GM23248 (cell line): ENCODE data around the gene PRKCSH. TPM values are rescaled to one million over a fixed set of nuclear protein-coding genes. Genes with fewer than 3 reads are reported as not detected.
A peak's percentile ranks its signal among the peaks of the same experiment; 100 is the strongest.

Source experiments
- DNase-seq: peaks from one replicate; pipeline ENCODE4 v3.0.0-alpha.2; 2015
- H2AFZ ChIP-seq: fragments of 200-600 bp; sonication (generic); 2 replicates; pipeline ENCODE4 v1.6.1; 2016; ENCODE audit warnings: antibody characterized with exemption
- H3F3A ChIP-seq: fragments of 200-600 bp; sonication (generic); 2 replicates; pipeline ENCODE4 v1.6.1; 2016; ENCODE audit warnings: mild to moderate bottlenecking, antibody characterized with exemption, mixed run types; ENCODE audit not compliant: insufficient read depth
- H3K27ac ChIP-seq: fragments of 200-600 bp; sonication (generic); 2 replicates; pipeline ENCODE4 v1.5.1; 2016; ENCODE audit warnings: mild to moderate bottlenecking
- H3K27me3 ChIP-seq: fragments of 200-600 bp; sonication (generic); replicated peaks from 2 replicates; pipeline ENCODE4 v1.6.1; 2016; ENCODE audit warnings: mild to moderate bottlenecking; ENCODE audit not compliant: insufficient read depth
- H3K36me3 ChIP-seq: fragments of 200-600 bp; sonication (generic); 2 replicates; pipeline ENCODE4 v1.6.1; 2016; ENCODE audit warnings: low read depth, mild to moderate bottlenecking
- H3K4me1 ChIP-seq: fragments of 200-600 bp; sonication (generic); 2 replicates; pipeline ENCODE4 v1.6.1; 2016; ENCODE audit warnings: mild to moderate bottlenecking; ENCODE audit not compliant: insufficient read depth
- H3K4me2 ChIP-seq: fragments of 200-600 bp; sonication (generic); one replicate; pipeline ENCODE4 v1.6.1; 2016; ENCODE audit warnings: mild to moderate bottlenecking; ENCODE audit not compliant: unreplicated experiment
- H3K4me3 ChIP-seq: fragments of 200-600 bp; sonication (generic); 2 replicates; pipeline ENCODE4 v1.5.1; 2016; ENCODE audit warnings: mild to moderate bottlenecking
- H3K79me2 ChIP-seq: fragments of 200-600 bp; sonication (generic); 2 replicates; pipeline ENCODE4 v1.6.1; 2016; ENCODE audit warnings: mild to moderate bottlenecking; ENCODE audit not compliant: insufficient read depth
- H3K9ac ChIP-seq: fragments of 200-600 bp; sonication (generic); 2 replicates; pipeline ENCODE4 v1.6.1; 2016; ENCODE audit warnings: mild to moderate bottlenecking
- H3K9me2 ChIP-seq: fragments of 200-600 bp; sonication (generic); 2 replicates; pipeline ENCODE4 v1.6.1; 2016; ENCODE audit warnings: mixed run types, mild to moderate bottlenecking, moderate library complexity; ENCODE audit not compliant: insufficient read depth
- H3K9me3 ChIP-seq: fragments of 200-600 bp; sonication (generic); one replicate; pipeline ENCODE4 v1.6.1; 2017; ENCODE audit warnings: low read depth
- H4K20me1 ChIP-seq: fragments of 200-600 bp; sonication (generic); 2 replicates; pipeline ENCODE4 v1.6.0; 2016; ENCODE audit not compliant: insufficient read depth
- EZH2 ChIP-seq: fragments of 200-600 bp; sonication (generic); IDR thresholded peaks from 2 replicates; pipeline ENCODE4 v1.6.1; 2018; ENCODE audit warnings: antibody characterized with exemption, mild to moderate bottlenecking; ENCODE audit not compliant: insufficient read depth, poor library complexity, severe bottlenecking
- EZH2phosphoT487 ChIP-seq: fragments of 200-600 bp; sonication (generic); IDR thresholded peaks from 2 replicates; pipeline ENCODE4 v1.6.1; 2018; ENCODE audit warnings: antibody characterized with exemption, moderate library complexity, mild to moderate bottlenecking, low read depth; ENCODE audit not compliant: insufficient read depth
- WGBS, 2 experiments: methylation state at CpG; one replicate each; pipeline ENCODE4 v1.1.6; 2015 to 2017; ENCODE audit warnings: low lambda C conversion rate in 2 of 2, low coverage in 1 of 2; ENCODE audit errors: missing lambda C conversion rate in 2 of 2; 5-methylcytosine and 5-hydroxymethylcytosine counted together
- in situ Hi-C: fragments of 300-500 bp; cut with MboI; formaldehyde crosslinking; loops from 2 replicates; pipeline ENCODE4 v1.15.0; 2020
- polyA plus RNA-seq: library from polyadenylated mRNA; unstranded; fragments of >200 nt; fragmentation: Nextera tagmentation; extraction: Ambion mirVana; gene quantifications from 2 replicates; pipeline ENCODE4 v1.2.1, GENCODE V29; 2016
- total RNA-seq: library from RNA; depleted of rRNA; stranded (reverse); fragments of >200 nt; shearing (Covaris generic); gene quantifications from 2 replicates; pipeline ENCODE4 v1.2.3, GENCODE V29; 2014

The PRKCSH gene
- total and polyA plus RNA-seq, 2 experiments from 2014 or later: 94.1 to 142 TPM

- TF ChIP-seq EZH2 (no peak), EZH2phosphoT487 (peak; percentile 78)
- H3F3A ChIP-seq: no peaks in the 10 kb centered on the region
- peaks cover 25% of the 10 kb centered on the region for H3K27me3 ChIP-seq
- DNase-seq: peak; percentile 89
- no peak overlapping the region for H3K27ac ChIP-seq
- H3K9ac ChIP-seq: peak overlapping the region; percentile 57
- no peaks in the 10 kb centered on the region for H3K9me2 ChIP-seq
- peak overlapping the region; percentile 65 for H2AFZ ChIP-seq
- no peaks in the 10 kb centered on the region for H3K4me1 ChIP-seq
- no peaks in the 10 kb centered on the region for H4K20me1 ChIP-seq
- H3K36me3 ChIP-seq: no peaks in the 10 kb centered on the region
- H3K4me3 ChIP-seq: peak overlapping the region; percentile 63
- H3K79me2 ChIP-seq: no peaks in the 10 kb centered on the region
- H3K4me2 ChIP-seq: peak overlapping the region; percentile 68
- 5 to 7% methylated on average over 43 to 50 of the region's 50 CpGs for WGBS, 2 experiments
- in situ Hi-C loops: no loop called here
- H3K9me3 ChIP-seq: no peaks in the 10 kb centered on the region
Observed at GRCh38 chr19:11481534-11482383, 46.3 kb downstream of the PRKCSH start.

GRCh38 chr19:11482384-11483050 lies 47.1 kb downstream of the PRKCSH start:
- H3K27ac ChIP-seq: no peak overlapping the region
- no peaks in the 10 kb centered on the region for H3F3A ChIP-seq
- peak overlapping the region; percentile 65 for H2AFZ ChIP-seq
- DNase-seq: peak; percentile 91
- no peaks in the 10 kb centered on the region for H3K4me1 ChIP-seq
- no peaks in the 10 kb centered on the region for H4K20me1 ChIP-seq
- in situ Hi-C loops: no loop called here
- no peaks in the 10 kb centered on the region for H3K9me2 ChIP-seq
- H3K4me3 ChIP-seq: peak overlapping the region; percentile 63
- H3K9me3 ChIP-seq: no peaks in the 10 kb centered on the region
- no peaks in the 10 kb centered on the region for H3K36me3 ChIP-seq
- peak overlapping the region; percentile 68 for H3K4me2 ChIP-seq
- 5 to 6% methylated on average over 35 to 41 of the region's 58 CpGs for WGBS, 2 experiments
- no peak for TF ChIP-seq EZH2
- no peak for TF ChIP-seq EZH2phosphoT487
- no peaks in the 10 kb centered on the region for H3K79me2 ChIP-seq
- peaks cover 25% of the 10 kb centered on the region for H3K27me3 ChIP-seq
- peak overlapping the region; percentile 57 for H3K9ac ChIP-seq

GRCh38 chr19:11483366-11484111 lies 48.1 kb downstream of the PRKCSH start:
- DNase-seq: no peak
- Histone ChIP-seq H3F3A (no peaks in the 10 kb centered on the region), H3K36me3 (no peaks in the 10 kb centered on the region), H4K20me1 (no peaks in the 10 kb centered on the region), H3K79me2 (no peaks in the 10 kb centered on the region), H2AFZ (no peak overlapping the region), H3K9me3 (no peaks in the 10 kb centered on the region), H3K27me3 (peaks cover 25% of the 10 kb centered on the region), H3K27ac (no peak overlapping the region), H3K9me2 (no peaks in the 10 kb centered on the region), H3K4me2 (no peak overlapping the region), H3K4me1 (no peaks in the 10 kb centered on the region), H3K4me3 (no peak overlapping the region), H3K9ac (no peak overlapping the region)
- TF ChIP-seq EZH2 (no peak), EZH2phosphoT487 (no peak)
- in situ Hi-C loops: no loop called here
- 73 to 88% methylated on average over 13 to 55 of the region's 57 CpGs for WGBS, 2 experiments

GRCh38 chr19:11485245-11485837 lies 49.9 kb downstream of the PRKCSH start:
- peaks cover 18% of the 10 kb centered on the region for H3K27me3 ChIP-seq
- H2AFZ ChIP-seq: no peak overlapping the region
- DNase-seq: no peak
- TF ChIP-seq EZH2: no peak
- no peak overlapping the region for H3K9ac ChIP-seq
- H3F3A ChIP-seq: no peaks in the 10 kb centered on the region
- no peak overlapping the region for H3K4me3 ChIP-seq
- no peaks in the 10 kb centered on the region for H3K9me2 ChIP-seq
- H3K36me3 ChIP-seq: no peaks in the 10 kb centered on the region
- no peaks in the 10 kb centered on the region for H3K4me1 ChIP-seq
- in situ Hi-C loops: no loop called here
- WGBS, 2 experiments: 90 to 91% methylated on average over 13 of the region's 13 CpGs
- no peaks in the 10 kb centered on the region for H4K20me1 ChIP-seq
- H3K79me2 ChIP-seq: no peaks in the 10 kb centered on the region
- no peak overlapping the region for H3K27ac ChIP-seq
- H3K4me2 ChIP-seq: no peak overlapping the region
- no peaks in the 10 kb centered on the region for H3K9me3 ChIP-seq
